Measurements from ENCODE around the gene ARHGAP1.

Gene ARHGAP1

GRCh38 chr11:46695345-46696211 is 4.8 kb downstream of the ARHGAP1 start:
- no peaks in the 10 kb centered on the region for H3K27me3 ChIP-seq (ENCODE audit: control insufficient read depth in 1 of 2, insufficient read depth in 2 of 2, low read length in 2 of 2)
- H3K36me3 ChIP-seq (ENCODE audit: control insufficient read depth in 1 of 2, insufficient read depth in 2 of 2, low read length in 2 of 2), result peaks cover 27 to 51% of the 10 kb centered on the region in 2 donors
- H3K4me3 ChIP-seq (ENCODE audit: low read depth in 1 of 2, low read length in 2 of 2), result no peak overlapping the region
- no peak overlapping the region for H3K27ac ChIP-seq (ENCODE audit: low read depth, low read length)
- peaks cover 14 to 23% of the 10 kb centered on the region in 2 donors for H3K4me1 ChIP-seq (ENCODE audit: control insufficient read depth in 1 of 2, insufficient read depth in 2 of 2, low read length in 2 of 2)
- no peaks in the 10 kb centered on the region for H3K9me3 ChIP-seq (ENCODE audit: control insufficient read depth in 1 of 2, low read length in 2 of 2)
- H3K9ac ChIP-seq (ENCODE audit: low read depth in 1 of 2, low read length in 2 of 2), result no peak overlapping the region

GRCh38 chr11:46694607-46695006 is 5.8 kb downstream of the ARHGAP1 start:
- no peak overlapping the region for H3K9ac ChIP-seq (ENCODE audit: low read depth in 1 of 2, low read length in 2 of 2)
- H3K9me3 ChIP-seq (ENCODE audit: control insufficient read depth in 1 of 2, low read length in 2 of 2), result no peaks in the 10 kb centered on the region
- H3K27ac ChIP-seq (ENCODE audit: low read depth, low read length), result no peak overlapping the region
- no peaks in the 10 kb centered on the region for H3K27me3 ChIP-seq (ENCODE audit: control insufficient read depth in 1 of 2, insufficient read depth in 2 of 2, low read length in 2 of 2)
- peaks cover 14 to 22% of the 10 kb centered on the region in 2 donors for H3K4me1 ChIP-seq (ENCODE audit: control insufficient read depth in 1 of 2, insufficient read depth in 2 of 2, low read length in 2 of 2)
- no peak overlapping the region for H3K4me3 ChIP-seq (ENCODE audit: low read depth in 1 of 2, low read length in 2 of 2)
- peaks cover 27 to 59% of the 10 kb centered on the region in 2 donors for H3K36me3 ChIP-seq (ENCODE audit: control insufficient read depth in 1 of 2, insufficient read depth in 2 of 2, low read length in 2 of 2)

- no peaks in the 10 kb centered on the region for H3K9me3 ChIP-seq (ENCODE audit: control insufficient read depth in 1 of 2, low read length in 2 of 2)
- H3K9ac ChIP-seq (ENCODE audit: low read depth in 1 of 2, low read length in 2 of 2), result no peak overlapping the region
- no peaks in the 10 kb centered on the region for H3K27me3 ChIP-seq (ENCODE audit: control insufficient read depth in 1 of 2, insufficient read depth in 2 of 2, low read length in 2 of 2)
- H3K4me3 ChIP-seq (ENCODE audit: low read depth in 1 of 2, low read length in 2 of 2), result no peak overlapping the region
- no peak overlapping the region for H3K27ac ChIP-seq (ENCODE audit: low read depth, low read length)
- H3K4me1 ChIP-seq (ENCODE audit: control insufficient read depth in 1 of 2, insufficient read depth in 2 of 2, low read length in 2 of 2), result peaks cover 10 to 16% of the 10 kb centered on the region in 2 donors
- H3K36me3 ChIP-seq (ENCODE audit: control insufficient read depth in 1 of 2, insufficient read depth in 2 of 2, low read length in 2 of 2), result peaks cover 27 to 61% of the 10 kb centered on the region in 2 donors
These were observed 6.3 kb downstream of the ARHGAP1 start for GRCh38 chr11:46694072-46694471.

GRCh38 chr11:46693597-46694012 is 6.8 kb downstream of the ARHGAP1 start:
- no peak overlapping the region for H3K27ac ChIP-seq (ENCODE audit: low read depth, low read length)
- H3K4me3 ChIP-seq (ENCODE audit: low read depth in 1 of 2, low read length in 2 of 2), result no peak overlapping the region
- peaks cover 6 to 13% of the 10 kb centered on the region in 2 donors for H3K4me1 ChIP-seq (ENCODE audit: control insufficient read depth in 1 of 2, insufficient read depth in 2 of 2, low read length in 2 of 2)
- no peaks in the 10 kb centered on the region for H3K27me3 ChIP-seq (ENCODE audit: control insufficient read depth in 1 of 2, insufficient read depth in 2 of 2, low read length in 2 of 2)
- H3K36me3 ChIP-seq (ENCODE audit: control insufficient read depth in 1 of 2, insufficient read depth in 2 of 2, low read length in 2 of 2), result peaks cover 27 to 62% of the 10 kb centered on the region in 2 donors
- H3K9ac ChIP-seq (ENCODE audit: low read depth in 1 of 2, low read length in 2 of 2), result no peak overlapping the region
- no peaks in the 10 kb centered on the region for H3K9me3 ChIP-seq (ENCODE audit: control insufficient read depth in 1 of 2, low read length in 2 of 2)

- H3K36me3 ChIP-seq (ENCODE audit: control insufficient read depth in 1 of 2, insufficient read depth in 2 of 2, low read length in 2 of 2), result peaks cover 34 to 74% of the 10 kb centered on the region in 2 donors
These were observed 8.0 kb downstream of the ARHGAP1 start for GRCh38 chr11:46692450-46692849.

GRCh38 chr11:46690702-46691101 is 9.7 kb downstream of the ARHGAP1 start:
- Histone ChIP-seq H3K27me3 (ENCODE audit: control insufficient read depth in 1 of 2, insufficient read depth in 2 of 2, low read length in 2 of 2) (no peaks in the 10 kb centered on the region), H3K4me1 (ENCODE audit: control insufficient read depth in 1 of 2, insufficient read depth in 2 of 2, low read length in 2 of 2) (no peaks in the 10 kb centered on the region), H3K9me3 (ENCODE audit: control insufficient read depth in 1 of 2, low read length in 2 of 2) (no peaks in the 10 kb centered on the region), H3K4me3 (ENCODE audit: low read depth in 1 of 2, low read length in 2 of 2) (no peak overlapping the region), H3K9ac (ENCODE audit: low read depth in 1 of 2, low read length in 2 of 2) (no peak overlapping the region), H3K27ac (ENCODE audit: low read depth, low read length) (no peak overlapping the region), H3K36me3 (ENCODE audit: control insufficient read depth in 1 of 2, insufficient read depth in 2 of 2, low read length in 2 of 2) (peaks cover 40 to 74% of the 10 kb centered on the region in 2 donors)

More at GRCh38 chr11:46692450-46692849, 8.0 kb downstream of the ARHGAP1 start:
- H3K4me3 ChIP-seq (ENCODE audit: low read depth in 1 of 2, low read length in 2 of 2), result no peak overlapping the region
- H3K4me1 ChIP-seq (ENCODE audit: control insufficient read depth in 1 of 2, insufficient read depth in 2 of 2, low read length in 2 of 2), result peaks cover 0 to 6% of the 10 kb centered on the region in 2 donors
- no peak overlapping the region for H3K9ac ChIP-seq (ENCODE audit: low read depth in 1 of 2, low read length in 2 of 2)
- no peaks in the 10 kb centered on the region for H3K27me3 ChIP-seq (ENCODE audit: control insufficient read depth in 1 of 2, insufficient read depth in 2 of 2, low read length in 2 of 2)
- H3K9me3 ChIP-seq (ENCODE audit: control insufficient read depth in 1 of 2, low read length in 2 of 2), result no peaks in the 10 kb centered on the region
- no peak overlapping the region for H3K27ac ChIP-seq (ENCODE audit: low read depth, low read length)

GRCh38 chr11:46686886-46687795 is 13.3 kb downstream of the ARHGAP1 start:
- H3K9me3 ChIP-seq (ENCODE audit: control insufficient read depth in 1 of 2, low read length in 2 of 2), result no peaks in the 10 kb centered on the region
- H3K36me3 ChIP-seq (ENCODE audit: control insufficient read depth in 1 of 2, insufficient read depth in 2 of 2, low read length in 2 of 2), result peaks cover 19 to 63% of the 10 kb centered on the region in 2 donors
- no peak overlapping the region for H3K27ac ChIP-seq (ENCODE audit: low read depth, low read length)
- no peaks in the 10 kb centered on the region for H3K27me3 ChIP-seq (ENCODE audit: control insufficient read depth in 1 of 2, insufficient read depth in 2 of 2, low read length in 2 of 2)
- H3K4me3 ChIP-seq (ENCODE audit: low read depth in 1 of 2, low read length in 2 of 2), result no peak overlapping the region
- no peaks in the 10 kb centered on the region for H3K4me1 ChIP-seq (ENCODE audit: control insufficient read depth in 1 of 2, insufficient read depth in 2 of 2, low read length in 2 of 2)
- H3K9ac ChIP-seq (ENCODE audit: low read depth in 1 of 2, low read length in 2 of 2), result no peak overlapping the region

GRCh38 chr11:46684367-46684766 is 16.1 kb downstream of the ARHGAP1 start:
- Histone ChIP-seq H3K9me3 (ENCODE audit: control insufficient read depth in 1 of 2, low read length in 2 of 2) (no peaks in the 10 kb centered on the region), H3K4me1 (ENCODE audit: control insufficient read depth in 1 of 2, insufficient read depth in 2 of 2, low read length in 2 of 2) (peaks cover 0 to 4% of the 10 kb centered on the region in 2 donors), H3K4me3 (ENCODE audit: low read depth in 1 of 2, low read length in 2 of 2) (no peak overlapping the region), H3K27ac (ENCODE audit: low read depth, low read length) (no peak overlapping the region), H3K27me3 (ENCODE audit: control insufficient read depth in 1 of 2, insufficient read depth in 2 of 2, low read length in 2 of 2) (no peaks in the 10 kb centered on the region), H3K36me3 (ENCODE audit: control insufficient read depth in 1 of 2, insufficient read depth in 2 of 2, low read length in 2 of 2) (peaks cover 44 to 72% of the 10 kb centered on the region in 2 donors), H3K9ac (ENCODE audit: low read depth in 1 of 2, low read length in 2 of 2) (no peak overlapping the region)

- Histone ChIP-seq H3K9ac (ENCODE audit: low read depth in 1 of 2, low read length in 2 of 2) (no peak overlapping the region), H3K27me3 (ENCODE audit: control insufficient read depth in 1 of 2, insufficient read depth in 2 of 2, low read length in 2 of 2) (no peaks in the 10 kb centered on the region), H3K4me1 (ENCODE audit: control insufficient read depth in 1 of 2, insufficient read depth in 2 of 2, low read length in 2 of 2) (peaks cover 7 to 9% of the 10 kb centered on the region in 2 donors), H3K36me3 (ENCODE audit: control insufficient read depth in 1 of 2, insufficient read depth in 2 of 2, low read length in 2 of 2) (peaks cover 57 to 76% of the 10 kb centered on the region in 2 donors), H3K9me3 (ENCODE audit: control insufficient read depth in 1 of 2, low read length in 2 of 2) (no peaks in the 10 kb centered on the region), H3K4me3 (ENCODE audit: low read depth in 1 of 2, low read length in 2 of 2) (no peak overlapping the region), H3K27ac (ENCODE audit: low read depth, low read length) (no peak overlapping the region)
These were observed 17.4 kb downstream of the ARHGAP1 start for GRCh38 chr11:46682773-46683752.
